ENCODE data around the gene DGUOK.

- no peak for TF ChIP-seq CTCF (IDR thresholded peaks at IDR 0.05)
- no peak for TF ChIP-seq POLR2AphosphoS5 (IDR thresholded peaks at IDR 0.05; ENCODE audit: low read depth, low read length)
- TF ChIP-seq REST (IDR thresholded peaks at IDR 0.05; ENCODE audit: insufficient read depth in 1 of 2, low read depth in 2 of 2, low read length in 1 of 2): no peak
Measured at GRCh38 chr2:73892631-73893329, 33.9 kb upstream of the DGUOK start, which contains the start of gene ACTG2.
